GM12878 (cell line): Measurements from ENCODE around the gene PRPSAP2. TPM values are rescaled to one million over a fixed set of nuclear protein-coding genes. Genes with fewer than 3 reads are reported as not detected.

Experiments
- BMI1 ChIP-seq: fragments of 450-650 bp; IDR thresholded peaks from 2 replicates; pipeline ENCODE4 v1.6.1; 2016; ENCODE audit warnings: mild to moderate bottlenecking, moderate library complexity, borderline replicate concordance
- EGR1 ChIP-seq, 2 experiments: IDR thresholded peaks; 1 replicate in 1 of 2; 2 replicates in 1 of 2; pipeline ENCODE4 v1.6.1; 2011 to 2012; ENCODE audit warnings: low read depth in 2 of 2, low read length in 2 of 2, borderline replicate concordance in 1 of 2, mild to moderate bottlenecking in 1 of 2, moderate library complexity in 1 of 2
- ESRRA ChIP-seq: IDR thresholded peaks from 2 replicates; pipeline ENCODE4 v1.6.1; 2012; ENCODE audit warnings: mild to moderate bottlenecking, low read length, improper control_type of control experiment
- IRF4 ChIP-seq: IDR thresholded peaks from 2 replicates; pipeline ENCODE4 v1.6.1; 2011; ENCODE audit warnings: low read depth, low read length
- KLF5 ChIP-seq: fragments of 450-650 bp; IDR thresholded peaks from 2 replicates; pipeline ENCODE4 v1.6.1; 2014; ENCODE audit warnings: mild to moderate bottlenecking; ENCODE audit not compliant: partially characterized antibody
- MEF2B ChIP-seq: fragments of 450-650 bp; IDR thresholded peaks from 2 replicates; pipeline ENCODE4 v1.6.1; 2018; ENCODE audit warnings: mild to moderate bottlenecking, moderate library complexity; ENCODE audit not compliant: partially characterized antibody, poor library complexity, severe bottlenecking
- MXI1 ChIP-seq: fragments of 150-350 bp; IDR thresholded peaks from 2 replicates; pipeline ENCODE4 v1.6.1; 2011; ENCODE audit warnings: low read depth, mild to moderate bottlenecking, inconsistent platforms, low read length, improper control_type of control experiment
- NFXL1 ChIP-seq: fragments of 450-650 bp; IDR thresholded peaks from 2 replicates; pipeline ENCODE4 v1.6.1; 2017; ENCODE audit warnings: antibody characterized with exemption, mild to moderate bottlenecking, borderline replicate concordance
- POLR2A ChIP-seq: IDR thresholded peaks from 2 replicates; pipeline ENCODE4 v1.6.1; 2011; ENCODE audit warnings: low read depth, mild to moderate bottlenecking, low read length
- SP1 ChIP-seq: IDR thresholded peaks from one replicate; pipeline ENCODE4 v1.6.1; 2011; ENCODE audit warnings: low read depth, low read length
- SREBF2 ChIP-seq: IDR thresholded peaks from 2 replicates; pipeline ENCODE4 v1.6.1; 2012; ENCODE audit warnings: mild to moderate bottlenecking, low read length
- STAT3 ChIP-seq: IDR thresholded peaks from 2 replicates; pipeline ENCODE4 v1.6.1; 2011; ENCODE audit warnings: low read depth, low read length, improper control_type of control experiment
- ZNF384 ChIP-seq: IDR thresholded peaks from 2 replicates; pipeline ENCODE4 v1.6.1; 2012; ENCODE audit warnings: low read depth, mild to moderate bottlenecking, low read length, improper control_type of control experiment, borderline replicate concordance
- polyA plus RNA-seq, 11 experiments: library from polyadenylated mRNA; depleted of rRNA in 4 of 11; unstranded in 6 of 11; stranded (reverse) in 5 of 11; fragments of >200 nt; fragmentation: Nextera tagmentation in 4 of 11; fragmentation: Illumina TruSeq in 1 of 11; extraction: Ambion mirVana in 4 of 11; extraction: Trizol in 1 of 11; gene quantifications; 1 replicate in 1 of 11; 2 replicates in 10 of 11; pipeline versions ENCODE4 v1.2.1 to v1.2.3, GENCODE V29; 2011 to 2016; ENCODE audit warnings: inconsistent platforms in 2 of 11, missing spikeins in 2 of 11, low read depth in 1 of 11
- total RNA-seq, 4 experiments: library from RNA; depleted of rRNA in 3 of 4; stranded (reverse); fragments of >200 nt in 3 of 4; fragmentation: Illumina TruSeq in 1 of 4; extraction: Trizol in 1 of 4; gene quantifications; 2 replicates each; pipeline versions ENCODE4 v1.2.1 to v1.2.3, GENCODE V29; 2013 to 2021
- TF ChIP-seq, protein P1 (sequence below): fragments of 450-650 bp; formaldehyde crosslinking; IDR thresholded peaks from 2 replicates; pipeline ENCODE4 v1.4.0; 2022; ENCODE audit warnings: mild to moderate bottlenecking, moderate library complexity
- TF ChIP-seq, protein P2 (sequence below): fragments of 450-650 bp; IDR thresholded peaks from 2 replicates; pipeline ENCODE4 v1.6.1; 2017; ENCODE audit warnings: antibody characterized with exemption, mild to moderate bottlenecking, moderate library complexity

The PRPSAP2 gene
- total and polyA plus RNA-seq, 10 of the 15 experiments (the other 5 are each of a cell fraction or from before 2014, with no cell fraction given), result 33.2 to 102 (median 83.8) TPM

DNA sequence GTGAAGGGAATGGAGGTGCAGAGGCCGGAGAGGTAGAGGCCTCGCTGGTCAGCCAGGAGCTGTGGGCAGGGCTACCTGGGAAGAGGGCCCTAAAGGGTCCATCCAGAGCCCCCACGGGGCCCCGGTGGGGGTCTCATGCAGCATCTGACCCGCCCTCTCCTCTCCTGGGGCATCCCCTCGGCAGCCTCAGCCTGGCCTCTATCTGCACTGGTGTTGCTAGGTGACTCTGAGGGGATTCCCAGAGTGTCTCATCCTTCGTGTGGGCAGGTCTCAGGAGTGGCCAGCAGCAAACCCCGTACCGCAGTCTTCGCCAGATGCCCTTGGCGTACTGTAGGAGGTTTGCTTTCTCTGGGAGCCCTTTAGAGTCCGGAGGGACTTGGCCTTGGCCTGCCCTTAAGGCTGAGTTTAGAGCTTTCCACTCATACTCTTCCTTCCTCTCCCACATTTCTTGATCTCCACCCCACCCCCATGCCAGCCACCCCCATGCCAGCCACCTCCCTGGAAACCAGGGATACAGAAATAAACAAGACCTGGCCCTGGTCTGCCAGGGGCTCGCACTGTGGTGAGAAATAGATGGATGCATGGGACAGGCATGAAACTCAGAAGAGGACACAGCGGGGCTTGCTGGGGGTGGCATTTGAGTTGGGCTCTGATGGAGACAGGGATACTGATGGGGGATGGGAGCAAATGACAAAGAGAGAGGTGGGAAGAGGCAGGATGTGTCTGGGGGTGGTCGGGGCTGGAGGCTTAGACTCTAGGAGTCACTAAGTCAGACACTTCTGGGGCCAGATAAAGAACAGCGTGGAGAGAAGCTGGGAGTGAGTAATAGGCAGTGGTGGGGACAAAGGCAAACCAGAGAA, 103.9 kb downstream of the PRPSAP2 start (continued):
- TF ChIP-seq KLF5, result no peak
- TF ChIP-seq NFXL1, result no peak
- TF ChIP-seq, protein P1, sequence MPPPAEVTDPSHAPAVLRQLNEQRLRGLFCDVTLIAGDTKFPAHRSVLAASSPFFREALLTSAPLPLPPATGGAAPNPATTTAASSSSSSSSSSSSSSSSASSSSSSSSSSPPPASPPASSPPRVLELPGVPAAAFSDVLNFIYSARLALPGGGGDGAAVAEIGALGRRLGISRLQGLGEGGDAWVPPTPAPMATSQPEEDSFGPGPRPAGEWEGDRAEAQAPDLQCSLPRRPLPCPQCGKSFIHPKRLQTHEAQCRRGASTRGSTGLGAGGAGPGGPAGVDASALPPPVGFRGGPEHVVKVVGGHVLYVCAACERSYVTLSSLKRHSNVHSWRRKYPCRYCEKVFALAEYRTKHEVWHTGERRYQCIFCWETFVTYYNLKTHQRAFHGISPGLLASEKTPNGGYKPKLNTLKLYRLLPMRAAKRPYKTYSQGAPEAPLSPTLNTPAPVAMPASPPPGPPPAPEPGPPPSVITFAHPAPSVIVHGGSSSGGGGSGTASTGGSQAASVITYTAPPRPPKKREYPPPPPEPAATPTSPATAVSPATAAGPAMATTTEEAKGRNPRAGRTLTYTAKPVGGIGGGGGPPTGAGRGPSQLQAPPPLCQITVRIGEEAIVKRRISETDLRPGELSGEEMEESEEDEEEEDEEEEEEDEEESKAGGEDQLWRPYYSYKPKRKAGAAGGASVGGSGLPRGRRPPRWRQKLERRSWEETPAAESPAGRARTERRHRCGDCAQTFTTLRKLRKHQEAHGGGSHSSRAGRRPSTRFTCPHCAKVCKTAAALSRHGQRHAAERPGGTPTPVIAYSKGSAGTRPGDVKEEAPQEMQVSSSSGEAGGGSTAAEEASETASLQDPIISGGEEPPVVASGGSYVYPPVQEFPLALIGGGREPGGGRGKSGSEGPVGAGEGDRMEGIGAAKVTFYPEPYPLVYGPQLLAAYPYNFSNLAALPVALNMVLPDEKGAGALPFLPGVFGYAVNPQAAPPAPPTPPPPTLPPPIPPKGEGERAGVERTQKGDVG, result no peak
- TF ChIP-seq SP1, result peak; percentile 20
- TF ChIP-seq ZNF384, result no peak
- TF ChIP-seq SREBF2, result no peak
- TF ChIP-seq STAT3, result no peak
- no peak for TF ChIP-seq MXI1
- TF ChIP-seq, protein P2, sequence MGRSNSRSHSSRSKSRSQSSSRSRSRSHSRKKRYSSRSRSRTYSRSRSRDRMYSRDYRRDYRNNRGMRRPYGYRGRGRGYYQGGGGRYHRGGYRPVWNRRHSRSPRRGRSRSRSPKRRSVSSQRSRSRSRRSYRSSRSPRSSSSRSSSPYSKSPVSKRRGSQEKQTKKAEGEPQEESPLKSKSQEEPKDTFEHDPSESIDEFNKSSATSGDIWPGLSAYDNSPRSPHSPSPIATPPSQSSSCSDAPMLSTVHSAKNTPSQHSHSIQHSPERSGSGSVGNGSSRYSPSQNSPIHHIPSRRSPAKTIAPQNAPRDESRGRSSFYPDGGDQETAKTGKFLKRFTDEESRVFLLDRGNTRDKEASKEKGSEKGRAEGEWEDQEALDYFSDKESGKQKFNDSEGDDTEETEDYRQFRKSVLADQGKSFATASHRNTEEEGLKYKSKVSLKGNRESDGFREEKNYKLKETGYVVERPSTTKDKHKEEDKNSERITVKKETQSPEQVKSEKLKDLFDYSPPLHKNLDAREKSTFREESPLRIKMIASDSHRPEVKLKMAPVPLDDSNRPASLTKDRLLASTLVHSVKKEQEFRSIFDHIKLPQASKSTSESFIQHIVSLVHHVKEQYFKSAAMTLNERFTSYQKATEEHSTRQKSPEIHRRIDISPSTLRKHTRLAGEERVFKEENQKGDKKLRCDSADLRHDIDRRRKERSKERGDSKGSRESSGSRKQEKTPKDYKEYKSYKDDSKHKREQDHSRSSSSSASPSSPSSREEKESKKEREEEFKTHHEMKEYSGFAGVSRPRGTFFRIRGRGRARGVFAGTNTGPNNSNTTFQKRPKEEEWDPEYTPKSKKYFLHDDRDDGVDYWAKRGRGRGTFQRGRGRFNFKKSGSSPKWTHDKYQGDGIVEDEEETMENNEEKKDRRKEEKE, result no peak
- no peak for TF ChIP-seq ESRRA
- no peak for TF ChIP-seq POLR2A
- no peak for TF ChIP-seq BMI1
- no peak for TF ChIP-seq EGR1 (IDR thresholded peaks at IDR 0.05; ENCODE audit: borderline replicate concordance in 1 of 2, low read depth in 2 of 2, low read length in 2 of 2)
- no peak for TF ChIP-seq MEF2B
- TF ChIP-seq IRF4, result no peak
- TF ChIP-seq, all 136 proteins: peak for 7
